ENCODE results near the gene CCSAP. TPM values are rescaled to one million over a fixed set of nuclear protein-coding genes. Genes with fewer than 3 reads are reported as not detected.

Gene CCSAP
- total and polyA plus RNA-seq, 2 of the 4 experiments (the other 2 are of a cell fraction), result 2.3 to 3.8 TPM

- TF ChIP-seq ELK1 (IDR thresholded peaks at IDR 0.05; ENCODE audit: borderline replicate concordance, low read depth, low read length), result no peak
These were observed 62.6 kb downstream of the CCSAP start (continued) for GRCh38 chr1:229280037-229280828.

DNA sequence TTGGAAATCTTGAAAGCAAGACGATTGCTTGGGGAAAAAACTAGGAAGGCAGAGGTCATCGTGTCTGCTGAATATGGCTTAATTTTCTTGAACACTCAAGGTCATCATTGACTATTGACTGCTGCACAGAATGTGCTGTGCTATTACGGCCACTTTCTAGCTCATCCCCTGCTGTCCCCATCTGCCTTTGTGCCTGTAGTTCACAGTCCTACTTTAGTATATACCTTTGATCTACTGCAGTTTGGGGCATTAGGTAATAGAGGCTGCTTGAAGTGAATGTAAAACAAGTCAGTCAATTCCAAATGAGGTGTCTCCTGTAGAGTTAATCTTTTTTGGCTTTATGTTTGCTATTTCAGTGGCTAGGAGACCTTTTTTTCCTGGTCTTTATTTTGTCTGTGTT lies 63.6 kb downstream of the CCSAP start:
- Histone ChIP-seq H3K4me1 (ENCODE audit: control insufficient read depth, insufficient read depth, low read length) (peaks cover 6% of the 10 kb centered on the region), H3K36me3 (ENCODE audit: control insufficient read depth, insufficient read depth, low read length) (0 out of 2 replicates have a peak, but pooled peaks cover 2% of the 10 kb centered on the region), H3K56ac (ENCODE audit: extremely low read depth, insufficient read depth, low read length) (no peak overlapping the region), H3K18ac (ENCODE audit: low read depth, low read length) (no peak overlapping the region), H3K9ac (ENCODE audit: low read depth, low read length) (no peak overlapping the region), H3K4me3 (ENCODE audit: insufficient read depth, low read depth, low read length) (no peak overlapping the region), H2BK5ac (ENCODE audit: low read depth, low read length, poor library complexity, severe bottlenecking) (no peak overlapping the region), H3K4ac (ENCODE audit: low read depth, low read length) (no peak overlapping the region), H4K8ac (ENCODE audit: low read depth in 2 of 2, low read length in 2 of 2) (no peak overlapping the region), H4K91ac (ENCODE audit: insufficient read depth, low read depth, low read length) (no peak overlapping the region), H3K9me1 (ENCODE audit: insufficient read depth, low read length) (peaks cover 11% of the 10 kb centered on the region), H2BK20ac (ENCODE audit: low read depth, low read length) (no peak overlapping the region), H4K20me1 (ENCODE audit: insufficient read depth, low read length) (peaks cover 34% of the 10 kb centered on the region), H3K9me3 (ENCODE audit: control insufficient read depth, insufficient read depth, low read length) (no peaks in the 10 kb centered on the region), H3K27me3 (ENCODE audit: control insufficient read depth, insufficient read depth, low read length) (no peaks in the 10 kb centered on the region), H2AFZ (replicated peaks; ENCODE audit: low read length, poor library complexity) (no peak overlapping the region), H2AK9ac (replicated peaks; ENCODE audit: low read depth, low read length, poor library complexity) (no peak overlapping the region), H4K5ac (ENCODE audit: low read depth, low read length) (no peak overlapping the region), H2BK15ac (ENCODE audit: low read depth, low read length) (no peak overlapping the region), H2AK5ac (ENCODE audit: low read depth, low read length) (no peak overlapping the region), H3K79me1 (ENCODE audit: low read depth in 1 of 2, low read length in 2 of 2) (peaks cover 42 to 77% of the 10 kb centered on the region in 2 experiments), H3K14ac (replicated peaks; ENCODE audit: low read depth, low read length) (peak overlapping the region; percentile 0; the same call in 1 of the 2 replicates), H3K23ac (ENCODE audit: low read depth, low read length) (no peak overlapping the region), H2BK120ac (ENCODE audit: low read depth, low read length) (no peak overlapping the region), H3K4me2 (ENCODE audit: low read depth, low read length) (no peak overlapping the region), H3K27ac (ENCODE audit: insufficient read depth, low read length) (no peak overlapping the region)
- intact Hi-C loops (cut with micrococcal nuclease), result no loop called here
- no CpG with 5 or more reads among the region's 3 CpGs for WGBS, 2 experiments (ENCODE audit: extremely low coverage in 2 of 2, insufficient read length in 1 of 2)
- dilution Hi-C loops (cut with HindIII; ENCODE audit: low sequenced_read_pairs, unreplicated experiment), result no loop called here
- in situ Hi-C loops (cut with MboI; ENCODE audit: low sequenced_read_pairs), result no loop called here
- ChIA-PET CTCF (no interaction called here), POLR2A (ENCODE audit: unreplicated experiment) (no interaction called here)
- no peak for ATAC-seq (ENCODE audit: low read depth)
- no peak for DNase-seq
- BruUV-seq (replicated peaks), result no TSS peak
- TF ChIP-seq, protein P1, sequence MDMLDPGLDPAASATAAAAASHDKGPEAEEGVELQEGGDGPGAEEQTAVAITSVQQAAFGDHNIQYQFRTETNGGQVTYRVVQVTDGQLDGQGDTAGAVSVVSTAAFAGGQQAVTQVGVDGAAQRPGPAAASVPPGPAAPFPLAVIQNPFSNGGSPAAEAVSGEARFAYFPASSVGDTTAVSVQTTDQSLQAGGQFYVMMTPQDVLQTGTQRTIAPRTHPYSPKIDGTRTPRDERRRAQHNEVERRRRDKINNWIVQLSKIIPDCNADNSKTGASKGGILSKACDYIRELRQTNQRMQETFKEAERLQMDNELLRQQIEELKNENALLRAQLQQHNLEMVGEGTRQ (IDR thresholded peaks at IDR 0.05; ENCODE audit: low read depth, low read length), result no peak
- TF ChIP-seq RCOR1 (IDR thresholded peaks at IDR 0.05; ENCODE audit: insufficient replicate concordance, low read length) (no peak), BHLHE40 (IDR thresholded peaks at IDR 0.05; ENCODE audit: low read depth, low read length) (no peak), RAD21 (IDR thresholded peaks at IDR 0.05; ENCODE audit: low read length) (no peak), SMC3 (IDR thresholded peaks at IDR 0.05; ENCODE audit: low read depth, low read length) (no peak), NFE2L2 (IDR thresholded peaks at IDR 0.05; ENCODE audit: low read depth, low read length) (no peak), ELK1 (IDR thresholded peaks at IDR 0.05; ENCODE audit: borderline replicate concordance, low read depth, low read length) (no peak), POLR2A (IDR thresholded peaks at IDR 0.05; ENCODE audit: low read depth, low read length) (no peak), CTCF (conservative IDR thresholded peaks at IDR 0.05; ENCODE audit: low read depth, low read length) (no peak), MAZ (IDR thresholded peaks at IDR 0.05; ENCODE audit: borderline replicate concordance, low read depth, low read length) (no peak)

All from IMR-90 (cell line).